Measurements from ENCODE around the gene PIK3C3.

GRCh38 chr18:42051411-42051810, 96.4 kb downstream of the PIK3C3 start:
- TF ChIP-seq NBN (IDR thresholded peaks at IDR 0.05; ENCODE audit: low read depth) = no peak
- TF ChIP-seq ZFP30 (CRISPR knock-in tag; IDR thresholded peaks at IDR 0.05; ENCODE audit: borderline replicate concordance) = no peak
- no peak for TF ChIP-seq PKNOX1 (IDR thresholded peaks at IDR 0.05)
- TF ChIP-seq PCBP1 (IDR thresholded peaks at IDR 0.05; ENCODE audit: low read depth, low read length, poor library complexity, severe bottlenecking) = no peak
- no peak for TF ChIP-seq ZNF324 (CRISPR knock-in tag; IDR thresholded peaks at IDR 0.05)
- TF ChIP-seq BRCA1 (IDR thresholded peaks at IDR 0.05) = no peak
- TF ChIP-seq BRCA1 (CRISPR knock-in tag; IDR thresholded peaks at IDR 0.05) = no peak
- TF ChIP-seq CBX8 (IDR thresholded peaks at IDR 0.05; ENCODE audit: borderline replicate concordance, extremely low read depth, low read depth, low read length, poor library complexity, severe bottlenecking) = no peak
- TF ChIP-seq JUND (IDR thresholded peaks at IDR 0.05; ENCODE audit: borderline replicate concordance, low read depth, low read length) = no peak
- no peak for TF ChIP-seq JUND (tag; IDR thresholded peaks at IDR 0.05; ENCODE audit: borderline replicate concordance, low read depth, low read length)
- no peak for TF ChIP-seq GTF2E2 (tag; IDR thresholded peaks at IDR 0.05)
